Measurements from ENCODE around the gene NPIPB5.
"Not testable (repeated sequence)": the region's sequence is repeated elsewhere in the genome, so short reads cannot be mapped to it uniquely, and the experiment has no call there.

The NPIPB5 gene

DNA sequence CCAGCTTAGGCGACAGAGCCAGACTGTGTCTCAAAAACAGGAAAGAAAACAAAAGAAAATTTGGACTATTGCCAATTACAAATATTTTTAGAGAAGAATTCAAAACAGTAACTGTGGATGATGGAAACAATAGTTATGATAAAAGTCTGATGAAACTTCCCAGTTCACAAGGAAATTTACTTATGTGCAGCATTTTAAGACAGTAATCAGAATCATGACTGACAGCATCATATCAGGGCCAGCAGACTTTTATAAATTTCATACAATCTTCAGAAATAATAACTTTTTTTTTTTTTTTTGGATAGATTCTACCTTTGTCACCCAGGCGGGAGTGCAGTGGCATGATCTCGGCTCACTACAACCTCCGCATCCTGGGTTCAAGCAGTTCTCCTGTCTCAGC is at the start of gene NPIPB5:
TSS of gene NPIPB5 (plus strand) at position 301 of the 400 bp plus-strand sequence. CDS start 2,911 bp downstream, outside the sequence.
- DNase-seq = not testable (repeated sequence)

DNA sequence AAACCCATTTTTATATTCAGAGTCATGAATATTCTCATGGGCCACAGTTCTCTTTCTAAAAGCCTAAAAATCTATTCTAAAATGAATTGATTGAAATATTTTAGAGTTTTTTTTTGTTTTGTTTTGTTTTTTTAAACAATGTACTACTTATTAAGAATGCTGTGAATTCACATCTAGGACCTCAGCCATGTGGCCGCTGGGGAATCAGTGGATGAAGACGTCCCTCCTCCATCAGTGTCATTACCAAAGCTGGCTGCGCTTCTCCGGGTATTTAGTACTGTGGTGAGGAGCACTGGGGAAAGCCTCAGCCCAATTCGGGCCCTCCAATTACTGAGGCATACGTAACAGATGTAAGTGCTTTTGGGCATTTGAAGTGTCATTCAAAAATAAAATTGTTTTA is 41.8 kb upstream of the NPIPB5 start:
- not testable (repeated sequence) for DNase-seq

DNA sequence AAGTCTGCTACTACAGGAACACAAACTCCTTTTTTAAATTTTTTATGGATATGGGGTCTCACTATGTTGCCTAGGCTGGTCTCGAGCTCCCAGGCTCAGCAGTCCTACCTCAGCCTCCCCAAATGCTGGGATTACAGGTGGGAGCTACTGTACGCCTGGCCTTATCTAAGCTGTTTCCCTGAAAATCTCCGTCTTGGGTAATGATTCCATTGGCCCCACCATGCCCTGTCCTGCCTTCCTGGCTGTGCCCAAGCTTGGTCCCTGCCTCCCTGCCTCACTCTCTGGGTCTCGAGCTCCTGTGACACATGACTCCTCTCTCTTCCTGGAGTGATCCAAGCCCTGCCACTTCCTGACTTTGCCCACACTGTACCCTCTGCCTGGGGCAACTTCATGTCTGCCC is 27.3 kb downstream of the NPIPB5 start:
- DNase-seq = not testable (repeated sequence)

DNA sequence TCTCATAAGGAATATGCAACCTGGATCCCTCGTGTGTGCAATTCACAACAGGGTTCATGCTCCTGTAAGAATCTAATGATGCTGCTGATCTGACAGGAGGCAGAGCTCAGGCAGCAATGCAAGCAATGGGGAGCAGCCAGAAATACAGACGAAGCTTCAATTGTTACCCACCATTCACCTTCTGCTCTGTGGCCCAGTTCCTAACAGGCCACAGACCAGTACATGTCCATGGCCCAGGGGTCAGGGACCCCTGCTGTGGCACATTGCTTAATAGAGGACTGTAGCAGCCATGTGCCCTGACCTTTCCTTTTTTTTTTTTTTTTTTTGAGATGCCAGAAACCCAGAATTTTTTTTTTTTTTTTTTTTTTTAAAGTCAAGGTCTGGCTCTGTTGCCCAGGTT is 34.1 kb downstream of the NPIPB5 start:
- not testable (repeated sequence) for DNase-seq

DNA sequence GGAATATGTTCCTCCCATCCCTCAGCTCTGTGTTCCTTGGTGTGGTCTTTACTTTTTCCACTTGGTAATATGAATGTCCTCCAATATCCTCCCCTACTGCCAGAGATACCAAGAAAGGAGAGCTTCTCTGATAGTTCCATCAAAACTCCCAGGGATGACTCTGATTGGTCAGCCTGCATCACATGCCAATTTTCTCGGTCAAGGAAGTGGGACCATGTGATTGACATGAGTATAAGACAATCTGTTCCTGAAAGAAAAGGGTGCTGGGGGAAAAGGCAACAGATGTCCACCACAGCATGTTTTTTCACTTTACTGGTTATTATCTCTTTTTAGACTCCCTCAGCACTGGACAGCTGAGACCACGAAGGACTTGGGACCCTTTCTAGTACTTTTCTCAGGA is 35.9 kb downstream of the NPIPB5 start:
- DNase-seq = not testable (repeated sequence)

DNA sequence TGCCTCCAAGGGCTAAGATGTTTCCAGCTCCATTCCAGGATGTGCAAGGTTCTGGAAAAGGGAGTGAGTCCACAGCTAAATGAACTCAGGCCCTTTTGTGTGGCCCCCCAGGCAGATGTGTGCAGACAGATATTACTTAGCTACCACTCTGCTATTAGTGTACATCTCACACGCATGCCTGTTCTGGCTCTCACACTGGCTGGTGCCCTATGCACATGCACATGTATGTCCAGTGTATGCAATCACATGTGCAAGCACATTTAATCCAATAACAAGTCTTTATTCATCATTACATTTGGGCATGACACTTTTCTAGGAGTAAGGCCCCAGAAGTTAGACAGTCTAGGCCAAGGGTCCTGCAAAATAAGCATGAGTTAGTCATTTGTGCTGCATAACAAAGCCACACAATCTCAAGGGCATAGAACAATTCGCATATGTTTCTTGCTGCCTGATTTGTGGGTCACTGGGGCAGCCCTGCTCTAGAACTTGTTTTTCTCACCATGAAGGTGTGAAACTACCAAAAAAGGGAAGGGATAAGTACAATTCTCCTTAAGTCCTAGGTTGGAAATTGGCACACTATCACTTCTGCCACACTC is 36.6 kb downstream of the NPIPB5 start:
- DNase-seq = not testable (repeated sequence)

DNA sequence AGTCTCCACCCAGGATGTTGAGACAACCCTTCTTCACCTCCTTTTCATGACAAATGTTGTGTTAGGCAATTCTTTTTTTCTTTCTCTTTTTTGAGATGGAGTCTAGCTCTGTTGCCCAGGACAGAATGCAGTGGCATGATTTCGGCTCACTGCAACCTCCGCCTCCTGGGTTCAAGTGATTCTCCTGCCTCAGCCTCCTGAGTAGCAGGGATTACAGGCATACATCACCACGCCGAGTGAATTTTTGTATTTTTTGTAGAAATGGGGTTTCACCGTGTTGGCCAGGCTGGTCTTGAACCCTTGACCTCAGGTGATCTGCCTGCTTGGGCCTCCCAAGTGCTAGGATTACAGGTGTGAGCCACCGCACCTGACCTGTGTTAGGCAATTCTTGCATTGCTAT is 39.2 kb downstream of the NPIPB5 start:
- DNase-seq = not testable (repeated sequence)

DNA sequence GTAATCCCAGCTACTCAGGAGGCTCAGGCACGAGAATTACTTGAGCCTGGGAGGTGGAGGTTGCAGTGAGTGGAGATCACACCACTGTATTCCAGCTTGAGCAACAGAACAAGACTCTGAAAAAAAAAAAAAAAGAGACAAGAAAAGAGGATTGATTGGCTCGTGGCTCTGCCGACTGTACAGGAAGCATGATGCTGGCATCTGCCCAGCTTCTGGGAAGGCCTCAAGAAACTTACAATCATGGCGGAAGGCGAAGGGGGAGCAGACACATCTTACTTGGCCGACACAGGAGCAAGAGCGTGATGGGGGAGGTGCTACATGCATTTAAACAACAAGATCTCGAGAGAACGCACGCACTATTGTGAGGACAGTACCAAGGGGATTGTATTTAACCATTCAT is 40.5 kb downstream of the NPIPB5 start:
- DNase-seq = not testable (repeated sequence)

DNA sequence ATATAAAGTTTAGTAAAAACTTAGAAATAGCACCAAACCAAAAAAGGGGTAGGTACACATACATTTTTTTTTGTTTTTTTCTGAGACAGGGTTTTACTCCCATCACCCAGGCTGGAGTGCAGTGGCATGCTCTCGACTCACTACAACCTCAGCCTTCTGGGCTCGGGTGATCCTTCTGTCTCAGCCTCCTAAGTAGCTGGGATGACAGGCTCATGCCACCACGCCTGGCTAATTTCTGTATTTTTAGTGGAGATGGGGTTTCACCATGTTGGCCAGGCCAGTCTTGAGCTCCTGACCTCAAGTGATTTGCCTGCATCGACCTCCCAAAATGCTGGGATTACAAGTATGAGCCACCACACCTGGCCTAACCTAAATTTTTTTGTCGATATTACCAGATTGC is 41.0 kb downstream of the NPIPB5 start:
- not testable (repeated sequence) for DNase-seq

DNA sequence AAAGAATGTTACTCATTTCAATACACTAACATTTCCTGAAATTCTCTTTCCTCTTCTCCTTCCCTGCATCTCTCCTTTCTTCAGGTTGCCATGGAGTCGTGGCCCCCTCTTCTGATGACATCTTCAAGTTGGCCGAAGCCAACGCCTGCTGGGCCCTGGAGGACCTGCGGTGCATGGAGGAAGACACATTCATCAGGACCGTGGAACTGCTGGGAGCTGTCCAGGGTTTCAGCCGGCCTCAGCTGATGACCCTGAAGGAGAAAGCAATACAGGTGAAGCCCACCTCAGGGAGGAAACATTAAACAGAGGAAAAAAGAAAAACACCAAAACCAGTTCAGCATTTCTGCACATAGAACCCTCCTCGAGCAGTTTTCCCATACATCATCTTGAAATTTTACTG is 46.1 kb downstream of the NPIPB5 start:
- DNase-seq = not testable (repeated sequence)
